Activated naive CD4-positive, alpha-beta T cell treated with anti-CD3 and anti-CD28 coated beads, Interleukin-2, amount 10 ng/mL, durations not matched to agents 7 days and 5 days (primary cell): ENCODE measurements around the gene PTPN21.
A peak's percentile ranks its signal among the peaks of the same experiment; 100 is the strongest.

Experiments
- CTCF ChIA-PET: fragments of 350-600 bp; sonication (Branson Sonifier 250); formaldehyde crosslinking; loops from one replicate; lab custom pipeline; 2021; ENCODE audit warnings: antibody characterized with exemption; lab: Charles Lee
- DNase-seq: peaks from one replicate; pipeline ENCODE4 v3.0.0-alpha.2; 2020
- H3K27ac Mint-ChIP-seq: one replicate; pipeline ENCODE4 v1.8.0; 2021; ENCODE audit warnings: mild to moderate bottlenecking, moderate library complexity, mixed read lengths
- H3K27me3 Mint-ChIP-seq: one replicate; pipeline ENCODE4 v1.8.0; 2021; ENCODE audit warnings: mild to moderate bottlenecking, mixed read lengths
- H3K36me3 Mint-ChIP-seq: one replicate; pipeline ENCODE4 v1.8.0; 2021; ENCODE audit warnings: mixed read lengths
- H3K4me1 Mint-ChIP-seq: one replicate; pipeline ENCODE4 v1.8.0; 2021; ENCODE audit warnings: mixed read lengths
- H3K4me3 Mint-ChIP-seq: one replicate; pipeline ENCODE4 v1.8.0; 2021; ENCODE audit warnings: mild to moderate bottlenecking, moderate library complexity, mixed read lengths
- H3K9me3 Mint-ChIP-seq: one replicate; pipeline ENCODE4 v1.8.0; 2021; ENCODE audit warnings: mixed read lengths

Gene PTPN21

GRCh38 chr14:88565427-88565826 lies 10.6 kb upstream of the PTPN21 start:
- no peak overlapping the region for H3K27ac Mint-ChIP-seq
- H3K9me3 Mint-ChIP-seq, result no peaks in the 10 kb centered on the region
- CTCF ChIA-PET, result interaction anchor here (1.1 kb wide), 1 partner anchor 102 kb away, joined by 3 read pairs; no protein-coding TSS in a partner anchor
- DNase-seq, result no peak
- H3K4me1 Mint-ChIP-seq, result peaks cover 29% of the 10 kb centered on the region
- no peak overlapping the region for H3K4me3 Mint-ChIP-seq
- H3K36me3 Mint-ChIP-seq, result peaks cover 40% of the 10 kb centered on the region
- peaks cover 25% of the 10 kb centered on the region for H3K27me3 Mint-ChIP-seq

- Mint-ChIP-seq H3K9me3 (no peaks in the 10 kb centered on the region), H3K27me3 (peaks cover 37% of the 10 kb centered on the region), H3K27ac (peak overlapping the region; percentile 40), H3K4me3 (peak overlapping the region; percentile 94), H3K36me3 (peaks cover 24% of the 10 kb centered on the region), H3K4me1 (peaks cover 33% of the 10 kb centered on the region)
- CTCF ChIA-PET, result no interaction called here
- no peak for DNase-seq
Observed at GRCh38 chr14:88563845-88564244, 9.0 kb upstream of the PTPN21 start.

GRCh38 chr14:88562831-88563686 lies 8.3 kb upstream of the PTPN21 start, which contains the start of gene ZC3H14:
Gene ZC3H14, plus strand, starts transcription at chr14:88563037. Its CDS starts 97 bp downstream, at chr14:88563134.
- CTCF ChIA-PET, result no interaction called here
- peak within 1 kb of the TSS; percentile 86 for H3K27ac Mint-ChIP-seq
- DNase-seq, result peak; percentile 87
- peaks cover 18% of the 10 kb centered on the region for H3K36me3 Mint-ChIP-seq
- peaks cover 41% of the 10 kb centered on the region for H3K27me3 Mint-ChIP-seq
- H3K4me1 Mint-ChIP-seq, result peaks cover 35% of the 10 kb centered on the region
- peak within 1 kb of the TSS; percentile 94 for H3K4me3 Mint-ChIP-seq
- H3K9me3 Mint-ChIP-seq, result no peaks in the 10 kb centered on the region

- Mint-ChIP-seq H3K4me3 (peak overlapping the region; percentile 94), H3K4me1 (peaks cover 40% of the 10 kb centered on the region), H3K27ac (peak overlapping the region; percentile 60), H3K36me3 (peaks cover 14% of the 10 kb centered on the region), H3K9me3 (no peaks in the 10 kb centered on the region), H3K27me3 (peaks cover 47% of the 10 kb centered on the region)
- no peak for DNase-seq
- CTCF ChIA-PET, result no interaction called here
Observed at GRCh38 chr14:88562532-88562830, 7.7 kb upstream of the PTPN21 start.

- Mint-ChIP-seq H3K4me1 (peaks cover 55% of the 10 kb centered on the region), H3K4me3 (no peak overlapping the region), H3K36me3 (peaks cover 4% of the 10 kb centered on the region), H3K27me3 (peaks cover 71% of the 10 kb centered on the region), H3K27ac (no peak overlapping the region), H3K9me3 (no peaks in the 10 kb centered on the region)
- CTCF ChIA-PET, result interaction anchor here (0.8 to 2.4 kb wide), 3 partner anchors 60 to 370 kb away, joined by 3 to 15 read pairs (median 4); no protein-coding TSS in a partner anchor
- DNase-seq, result no peak
Observed at GRCh38 chr14:88559852-88560251, 5.0 kb upstream of the PTPN21 start.

- Mint-ChIP-seq H3K4me1 (peaks cover 47% of the 10 kb centered on the region), H3K4me3 (no peak overlapping the region), H3K9me3 (no peaks in the 10 kb centered on the region), H3K36me3 (no peaks in the 10 kb centered on the region), H3K27me3 (peaks cover 89% of the 10 kb centered on the region), H3K27ac (no peak overlapping the region)
- no peak for DNase-seq
- CTCF ChIA-PET, result no interaction called here
Observed at GRCh38 chr14:88556581-88556980, 1.8 kb upstream of the PTPN21 start.

- CTCF ChIA-PET, result no interaction called here
- no peaks in the 10 kb centered on the region for H3K36me3 Mint-ChIP-seq
- H3K27ac Mint-ChIP-seq, result no peak overlapping the region
- no peaks in the 10 kb centered on the region for H3K9me3 Mint-ChIP-seq
- no peak for DNase-seq
- H3K27me3 Mint-ChIP-seq, result peaks cover 87% of the 10 kb centered on the region
- peaks cover 44% of the 10 kb centered on the region for H3K4me1 Mint-ChIP-seq
- H3K4me3 Mint-ChIP-seq, result peak overlapping the region; percentile 69
Observed at GRCh38 chr14:88553886-88554456, 836 bp downstream of the PTPN21 start.

GRCh38 chr14:88552876-88553275 lies 1.9 kb downstream of the PTPN21 start:
- Mint-ChIP-seq H3K4me3 (no peak overlapping the region), H3K27me3 (peaks cover 85% of the 10 kb centered on the region), H3K4me1 (peaks cover 40% of the 10 kb centered on the region), H3K36me3 (no peaks in the 10 kb centered on the region), H3K27ac (no peak overlapping the region), H3K9me3 (no peaks in the 10 kb centered on the region)
- no peak for DNase-seq
- CTCF ChIA-PET, result no interaction called here

GRCh38 chr14:88551980-88552431 lies 2.8 kb downstream of the PTPN21 start:
- Mint-ChIP-seq H3K27me3 (peaks cover 76% of the 10 kb centered on the region), H3K4me1 (peaks cover 31% of the 10 kb centered on the region), H3K4me3 (peak overlapping the region; percentile 66), H3K36me3 (no peaks in the 10 kb centered on the region), H3K9me3 (no peaks in the 10 kb centered on the region), H3K27ac (no peak overlapping the region)
- no peak for DNase-seq
- CTCF ChIA-PET, result no interaction called here

GRCh38 chr14:88551094-88551870 lies 3.5 kb downstream of the PTPN21 start:
- peaks cover 24% of the 10 kb centered on the region for H3K4me1 Mint-ChIP-seq
- CTCF ChIA-PET, result no interaction called here
- DNase-seq, result peak; percentile 56

GRCh38 chr14:88550078-88550477 lies 4.7 kb downstream of the PTPN21 start:
- H3K27me3 Mint-ChIP-seq, result peaks cover 59% of the 10 kb centered on the region
- DNase-seq, result no peak
- no peak overlapping the region for H3K4me3 Mint-ChIP-seq
- peaks cover 16% of the 10 kb centered on the region for H3K4me1 Mint-ChIP-seq
- no peaks in the 10 kb centered on the region for H3K9me3 Mint-ChIP-seq
- no peaks in the 10 kb centered on the region for H3K36me3 Mint-ChIP-seq
- CTCF ChIA-PET, result no interaction called here
- no peak overlapping the region for H3K27ac Mint-ChIP-seq

More at GRCh38 chr14:88551094-88551870, 3.5 kb downstream of the PTPN21 start:
- no peaks in the 10 kb centered on the region for H3K36me3 Mint-ChIP-seq
- H3K27me3 Mint-ChIP-seq, result peaks cover 69% of the 10 kb centered on the region
- H3K4me3 Mint-ChIP-seq, result peak overlapping the region; percentile 66
- no peaks in the 10 kb centered on the region for H3K9me3 Mint-ChIP-seq
- no peak overlapping the region for H3K27ac Mint-ChIP-seq

- no peak for DNase-seq
- Mint-ChIP-seq H3K4me1 (peaks cover 7% of the 10 kb centered on the region), H3K27me3 (peaks cover 34% of the 10 kb centered on the region), H3K9me3 (no peaks in the 10 kb centered on the region), H3K36me3 (no peaks in the 10 kb centered on the region), H3K4me3 (no peak overlapping the region), H3K27ac (no peak overlapping the region)
- CTCF ChIA-PET, result no interaction called here
Observed at GRCh38 chr14:88547386-88547780, 7.4 kb downstream of the PTPN21 start.

- Mint-ChIP-seq H3K36me3 (no peaks in the 10 kb centered on the region), H3K9me3 (no peaks in the 10 kb centered on the region), H3K27me3 (peaks cover 28% of the 10 kb centered on the region), H3K4me1 (peaks cover 2% of the 10 kb centered on the region), H3K4me3 (no peak overlapping the region), H3K27ac (no peak overlapping the region)
- no peak for DNase-seq
- CTCF ChIA-PET, result no interaction called here
Observed at GRCh38 chr14:88546621-88547385, 8.0 kb downstream of the PTPN21 start.

GRCh38 chr14:88545256-88545655 lies 9.6 kb downstream of the PTPN21 start:
- H3K4me1 Mint-ChIP-seq, result no peaks in the 10 kb centered on the region
- H3K27ac Mint-ChIP-seq, result no peak overlapping the region
- no peak for DNase-seq
- H3K27me3 Mint-ChIP-seq, result peaks cover 13% of the 10 kb centered on the region
- no peaks in the 10 kb centered on the region for H3K9me3 Mint-ChIP-seq
- CTCF ChIA-PET, result no interaction called here
- H3K36me3 Mint-ChIP-seq, result no peaks in the 10 kb centered on the region
- H3K4me3 Mint-ChIP-seq, result no peak overlapping the region
